GM18526 (cell line): ENCODE measurements around the gene CTNND2.

Source experiments
- POLR2A ChIP-seq: IDR thresholded peaks from 3 replicates; pipeline ENCODE4 v1.6.1; 2011; ENCODE audit not compliant: insufficient read length; ENCODE audit errors: extremely low read depth

Gene CTNND2

DNA sequence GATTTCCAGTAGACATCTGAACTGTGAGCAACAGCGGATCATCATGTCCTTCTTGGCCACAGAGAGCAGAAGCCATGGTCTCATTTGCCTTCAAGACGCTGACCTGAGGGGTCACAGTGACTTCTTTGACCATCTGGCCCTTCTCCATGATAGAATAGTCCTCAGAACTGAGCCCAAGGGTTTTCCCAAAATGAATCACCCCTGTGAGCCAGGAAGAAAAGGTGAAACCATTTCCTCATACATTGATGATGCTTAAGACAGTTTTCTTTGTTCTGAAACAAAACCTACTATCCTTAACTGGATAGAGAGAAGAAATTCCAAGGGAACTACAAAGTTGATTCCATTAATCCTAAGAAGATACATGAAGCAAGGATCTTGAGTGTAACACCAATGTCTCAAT is 503.9 kb downstream of the CTNND2 start:
- no peak for TF ChIP-seq POLR2A

- TF ChIP-seq POLR2A: no peak
Observed at GRCh38 chr5:11398728-11399127, 505.5 kb downstream of the CTNND2 start.

DNA sequence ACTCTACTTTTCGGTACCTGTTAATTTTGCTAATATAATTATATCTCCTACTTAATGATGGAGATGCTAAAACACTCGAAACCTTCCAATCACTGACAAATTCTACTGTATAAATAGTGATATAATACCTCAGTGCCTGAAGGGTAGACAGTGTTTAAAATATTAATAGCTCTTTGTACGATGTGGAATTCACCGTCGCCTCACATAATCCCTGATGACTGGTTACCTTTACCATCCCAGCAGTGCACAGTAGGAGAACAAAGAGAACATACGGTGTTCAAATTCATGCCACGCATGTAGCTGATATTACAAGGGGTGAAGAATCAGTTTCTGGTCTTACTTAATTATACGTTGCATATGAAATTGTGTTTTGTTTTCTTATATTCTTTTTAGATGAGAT is 506.7 kb downstream of the CTNND2 start:
- no peak for TF ChIP-seq POLR2A

DNA sequence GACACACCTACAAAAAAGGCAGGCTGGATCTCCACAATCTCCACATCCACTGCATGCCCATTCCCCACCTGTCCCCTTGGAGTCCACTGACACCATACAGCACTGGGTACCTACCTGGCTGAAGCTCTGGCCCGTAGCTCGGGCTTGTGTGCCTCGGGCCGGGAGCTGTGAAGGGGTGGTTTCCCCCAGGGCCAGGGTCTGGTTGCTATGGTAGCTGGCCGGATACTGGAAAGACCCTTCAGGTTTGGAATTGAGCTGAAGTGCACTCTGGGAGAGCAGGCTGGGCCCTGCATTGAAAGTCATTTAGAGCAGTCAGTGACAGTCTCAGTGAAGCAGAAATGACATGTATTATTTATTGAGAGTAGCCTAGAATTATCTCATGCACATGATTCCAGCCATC is 507.3 kb downstream of the CTNND2 start:
- TF ChIP-seq POLR2A: no peak

- no peak for TF ChIP-seq POLR2A
Observed at GRCh38 chr5:11394933-11395332, 509.3 kb downstream of the CTNND2 start.

GRCh38 chr5:11390291-11390767 is 513.9 kb downstream of the CTNND2 start:
- TF ChIP-seq POLR2A: no peak

GRCh38 chr5:11387382-11387781 is 516.9 kb downstream of the CTNND2 start:
- no peak for TF ChIP-seq POLR2A

DNA sequence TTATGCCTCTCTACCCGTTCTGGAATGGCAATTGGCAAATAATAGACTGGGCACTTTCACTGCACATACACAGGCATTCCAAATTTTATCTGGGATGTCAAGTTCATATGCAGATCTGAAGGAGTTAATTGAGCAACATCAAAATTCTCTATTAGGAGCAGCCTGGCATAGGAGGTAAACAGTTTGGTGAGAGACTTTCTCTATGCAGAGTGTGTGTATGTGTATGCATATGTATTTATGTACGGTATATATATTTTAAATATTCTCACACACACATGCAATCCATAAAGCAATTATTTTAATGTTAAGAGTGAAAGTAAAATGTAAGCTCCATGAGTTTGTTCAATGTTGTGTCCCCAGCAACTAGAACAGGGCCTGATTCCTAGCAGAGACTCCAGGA is 517.8 kb downstream of the CTNND2 start:
- TF ChIP-seq POLR2A: no peak

DNA sequence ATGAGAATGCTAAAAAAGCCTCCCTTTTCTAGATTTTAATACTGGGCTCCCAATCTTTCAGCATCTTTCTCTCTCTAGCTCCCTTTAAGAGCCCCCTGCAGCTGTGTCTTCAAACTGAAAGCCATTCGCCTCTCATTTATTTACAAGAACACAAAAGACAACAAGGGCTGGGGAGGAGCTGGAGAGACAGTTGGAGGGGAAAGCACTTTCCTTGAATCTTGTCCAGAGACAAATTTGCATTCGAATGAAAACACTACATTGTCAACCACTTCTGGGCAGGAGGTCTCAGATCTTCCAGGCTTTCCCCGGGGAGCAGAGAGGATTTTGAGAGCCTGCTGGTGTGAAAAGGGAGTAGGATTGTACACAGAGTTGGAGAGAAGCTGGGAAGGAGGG is 518.3 kb downstream of the CTNND2 start:
- TF ChIP-seq POLR2A: no peak

DNA sequence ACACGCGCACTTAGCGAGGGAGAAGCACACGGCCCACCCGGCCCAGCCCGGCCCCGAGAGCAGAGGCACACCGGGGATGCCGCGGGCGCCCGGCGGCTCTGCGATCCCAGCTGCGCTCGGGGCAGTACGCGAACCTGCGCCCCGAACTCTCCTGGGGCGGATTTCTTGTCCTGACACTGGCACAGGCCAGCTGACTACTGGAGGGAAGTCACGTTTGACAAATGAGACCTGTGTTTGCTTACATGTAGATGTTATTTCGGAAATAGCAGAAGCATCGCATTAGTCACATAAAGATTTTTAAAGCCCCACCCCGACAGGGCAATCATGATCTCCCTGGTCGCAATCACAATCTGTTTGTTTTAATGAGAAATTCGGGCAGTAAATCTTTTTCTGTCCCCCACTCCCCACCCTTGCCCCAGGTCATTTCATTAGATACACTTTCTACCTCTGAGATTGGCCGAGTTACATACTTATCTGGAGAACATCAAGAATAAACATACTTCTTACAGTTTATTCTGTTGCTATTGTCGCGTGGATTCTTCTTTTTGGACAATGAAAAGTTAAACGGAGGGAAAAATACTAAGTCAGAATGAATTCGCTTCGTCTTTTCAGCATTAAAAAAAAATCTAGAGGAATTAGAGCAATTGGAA is 518.9 kb downstream of the CTNND2 start:
- no peak for TF ChIP-seq POLR2A

DNA sequence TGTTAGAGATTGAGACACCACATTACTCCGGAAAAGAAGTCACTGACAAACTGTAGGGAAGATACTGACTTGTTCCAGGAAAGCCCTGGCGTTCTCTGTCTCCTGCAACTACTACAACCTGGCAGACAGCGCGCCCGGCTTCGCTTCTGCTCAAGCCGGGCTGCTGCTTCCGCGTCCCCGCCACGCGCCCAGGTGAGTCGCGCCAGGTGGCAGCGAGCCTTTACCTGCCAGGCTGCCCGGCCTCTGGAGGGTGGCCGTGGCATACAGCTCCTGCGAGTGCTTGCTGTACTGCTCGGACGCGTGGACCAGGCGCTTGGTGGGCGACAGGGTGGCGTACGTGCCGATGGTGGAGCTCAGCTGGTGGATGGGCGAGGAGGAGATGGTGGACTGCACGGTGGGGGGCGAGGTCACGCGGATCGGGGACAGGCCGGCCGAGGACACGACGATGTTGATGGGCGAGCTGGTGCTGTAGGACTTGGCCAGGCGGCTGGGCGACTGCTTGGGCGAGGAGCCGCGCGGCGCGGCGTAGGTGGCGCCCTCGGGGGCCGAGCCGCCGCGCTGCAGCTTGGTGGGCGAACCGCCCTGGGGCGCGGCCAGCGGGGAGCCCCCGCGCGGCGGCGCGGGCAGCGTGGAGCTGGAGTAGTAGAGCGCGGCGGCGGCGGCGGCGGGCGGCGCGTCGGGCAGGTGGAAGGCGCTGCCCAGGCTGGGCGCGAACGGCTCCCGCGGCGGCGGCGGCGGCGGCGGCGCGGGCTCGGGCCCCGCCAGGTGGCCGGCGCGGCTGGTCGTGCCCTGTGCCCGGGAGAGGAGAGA is 519.6 kb downstream of the CTNND2 start:
- no peak for TF ChIP-seq POLR2A

- TF ChIP-seq POLR2A: no peak
Observed at GRCh38 chr5:11383506-11384095, 520.6 kb downstream of the CTNND2 start.

DNA sequence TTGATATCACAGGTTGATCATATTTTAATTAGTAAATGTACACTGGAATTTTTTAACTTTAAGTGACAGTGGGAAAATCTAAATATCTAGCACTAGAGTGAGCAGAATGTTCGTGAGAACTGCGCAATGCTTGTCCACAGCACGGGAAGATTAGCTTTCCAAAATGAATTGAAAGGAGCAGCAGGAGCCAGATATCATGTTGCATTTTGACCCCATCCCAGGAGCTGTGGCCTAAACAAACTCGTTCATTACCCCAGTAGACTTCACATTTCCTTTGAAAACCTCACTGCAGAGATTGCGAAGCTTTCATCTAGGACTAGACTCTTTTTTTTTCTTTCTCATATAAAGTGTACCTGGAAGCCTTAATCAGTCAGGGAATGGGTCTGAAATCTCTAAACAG is 525.8 kb downstream of the CTNND2 start:
- no peak for TF ChIP-seq POLR2A

- no peak for TF ChIP-seq POLR2A
Observed at GRCh38 chr5:11377896-11378295, 526.4 kb downstream of the CTNND2 start.

- TF ChIP-seq POLR2A: no peak
Observed at GRCh38 chr5:11372191-11372590, 532.1 kb downstream of the CTNND2 start.

DNA sequence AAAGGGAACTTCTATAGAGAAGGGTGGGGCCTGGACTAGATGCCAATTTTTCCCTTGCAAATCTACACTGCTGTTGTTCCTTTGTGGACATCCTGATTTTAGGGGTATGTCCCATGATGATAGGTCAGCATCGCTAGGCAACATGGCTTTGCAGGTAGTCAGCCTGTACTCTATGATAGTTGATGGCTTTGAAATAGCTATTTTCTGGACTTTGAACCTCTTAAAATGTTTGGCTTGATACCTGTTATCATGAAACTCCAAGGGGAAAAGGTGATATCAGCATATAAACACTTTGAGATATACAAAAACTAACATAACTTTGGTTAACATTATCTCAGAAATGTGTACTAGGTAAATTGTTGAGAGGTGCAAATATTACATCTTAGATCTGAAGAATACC is 533.2 kb downstream of the CTNND2 start:
- no peak for TF ChIP-seq POLR2A

DNA sequence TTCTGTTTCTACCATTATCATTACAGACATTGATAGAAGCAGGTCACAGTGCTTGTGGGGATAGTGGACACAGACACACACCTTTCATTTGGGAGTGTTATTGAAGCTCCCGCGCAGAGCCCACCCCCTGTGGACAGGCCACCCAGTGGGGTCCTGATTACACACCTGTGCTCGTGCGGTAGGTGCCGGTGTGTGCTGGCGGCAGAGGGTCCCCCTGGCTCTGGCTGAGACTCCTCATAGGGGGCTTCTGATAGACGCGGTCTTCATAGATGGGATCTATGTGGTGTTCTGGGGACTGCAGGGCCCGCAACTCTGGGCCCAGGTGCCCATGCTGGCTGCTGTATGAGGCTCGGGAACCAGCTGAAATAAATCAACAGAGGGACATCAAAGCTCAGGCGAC is 539.7 kb downstream of the CTNND2 start:
- TF ChIP-seq POLR2A: no peak

GRCh38 chr5:11363631-11364178 is 540.5 kb downstream of the CTNND2 start:
- no peak for TF ChIP-seq POLR2A
